Activated CD4-positive, alpha-beta T cell treated with anti-CD3 and anti-CD28 coated beads, Interleukin-2, amount 50 U/mL, for 24 hours (primary cell): ENCODE measurements around the gene PODNL1.
"Not testable (repeated sequence)": the region's sequence is repeated elsewhere in the genome, so short reads cannot be mapped to it uniquely, and the experiment has no call there.

ENCODE experiments used
- DNase-seq, 2 donors: peaks; one replicate each; pipeline ENCODE4 v3.0.0-alpha.2; 2020; ENCODE audit warnings: low read depth in 1 of 2, low spot score in 1 of 2

Gene PODNL1

DNA sequence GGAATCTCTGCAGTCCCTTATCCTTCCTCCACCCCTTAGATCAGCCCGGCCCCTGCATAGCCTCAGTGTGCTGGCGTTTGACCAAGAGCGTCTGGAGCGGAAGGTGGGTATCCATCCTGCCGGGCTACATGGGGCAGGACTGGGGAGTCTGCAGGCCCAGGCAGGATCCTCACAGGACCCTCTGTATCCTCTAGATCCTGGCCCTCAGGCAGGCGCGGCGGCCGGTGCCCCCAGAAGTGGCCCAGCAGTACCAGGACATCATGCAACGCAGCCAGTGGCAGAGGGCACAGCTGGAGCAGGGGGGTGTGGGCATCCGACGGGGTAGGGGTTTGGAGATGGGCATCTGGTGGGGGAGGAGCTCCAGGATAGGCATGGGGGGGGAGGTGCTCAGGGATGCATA, 8.9 kb downstream of the PODNL1 start:
- no peak for DNase-seq

DNA sequence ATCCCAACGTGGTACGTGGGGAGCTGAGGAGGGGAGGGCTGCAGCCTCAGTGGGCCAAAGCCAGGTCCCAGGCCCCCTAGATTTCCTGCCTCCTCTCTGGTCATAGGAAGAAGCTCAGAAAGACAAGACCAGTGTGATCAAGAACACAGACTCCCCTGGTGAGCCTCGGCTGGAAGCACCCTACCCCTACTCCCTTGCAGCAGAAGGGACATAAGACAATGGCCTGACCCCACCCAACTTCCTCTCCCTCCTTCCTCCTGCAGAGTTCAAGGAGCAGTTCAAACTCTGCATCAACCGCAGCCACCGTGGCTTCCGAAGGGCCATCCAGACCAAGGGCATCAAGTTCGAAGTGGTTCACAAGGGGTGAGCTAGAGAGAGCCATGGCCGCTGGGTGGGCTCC, 11.5 kb downstream of the PODNL1 start:
- no peak for DNase-seq

DNA sequence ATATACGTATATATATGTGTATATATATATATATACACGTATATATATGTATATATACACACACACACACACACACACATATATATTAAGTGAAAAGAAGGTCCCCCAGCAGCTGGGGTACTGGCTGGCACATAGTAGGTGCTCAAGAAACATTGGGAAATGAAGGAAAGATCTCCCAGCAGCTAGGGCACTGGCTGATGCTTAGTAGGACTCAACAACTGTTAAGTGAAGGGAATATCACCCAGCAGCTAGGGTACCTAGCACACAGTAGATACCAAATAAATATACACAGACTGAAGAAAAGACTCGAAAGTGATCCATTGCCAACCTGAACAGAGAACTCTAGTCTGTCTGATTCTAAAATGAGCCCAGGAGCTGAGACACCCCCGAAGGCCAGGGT, 12.2 kb downstream of the PODNL1 start:
- no peak for DNase-seq

DNA sequence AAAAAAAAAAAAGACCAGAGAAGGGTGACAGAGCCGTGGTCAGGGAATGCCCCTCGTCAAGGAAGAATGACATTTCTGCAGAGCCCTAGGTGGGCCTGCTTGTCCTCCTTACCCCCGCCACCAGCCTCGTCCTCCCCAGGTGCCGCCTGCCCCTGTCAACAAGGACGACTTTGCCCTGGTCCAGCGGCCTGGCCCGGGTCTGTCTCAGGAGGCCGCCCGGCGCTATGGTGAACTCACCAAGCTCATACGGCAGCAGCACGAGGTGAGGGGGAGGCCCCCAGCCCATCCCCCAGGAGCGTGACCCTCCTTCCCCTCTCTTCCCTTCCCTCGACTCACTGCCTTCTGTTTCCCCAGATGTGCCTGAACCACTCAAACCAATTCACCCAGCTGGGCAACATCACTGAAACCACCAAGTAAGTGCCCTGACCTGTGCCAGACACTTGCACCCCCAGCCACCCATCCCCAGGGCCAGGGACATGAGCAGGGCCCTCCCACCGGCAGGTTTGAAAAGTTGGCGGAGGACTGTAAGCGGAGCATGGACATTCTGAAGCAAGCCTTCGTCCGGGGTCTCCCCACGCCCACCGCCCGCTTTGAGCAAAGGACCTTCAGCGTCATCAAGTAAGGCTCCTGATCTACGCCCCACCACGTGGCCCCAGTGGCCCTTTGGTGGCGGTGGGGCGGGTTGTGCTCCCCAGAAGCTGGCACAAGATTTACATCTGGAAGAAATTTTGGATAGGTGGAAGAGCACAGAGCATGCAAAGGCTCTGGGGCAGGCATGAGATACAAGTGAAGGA, 14.8 kb downstream of the PODNL1 start:
- no peak for DNase-seq

DNA sequence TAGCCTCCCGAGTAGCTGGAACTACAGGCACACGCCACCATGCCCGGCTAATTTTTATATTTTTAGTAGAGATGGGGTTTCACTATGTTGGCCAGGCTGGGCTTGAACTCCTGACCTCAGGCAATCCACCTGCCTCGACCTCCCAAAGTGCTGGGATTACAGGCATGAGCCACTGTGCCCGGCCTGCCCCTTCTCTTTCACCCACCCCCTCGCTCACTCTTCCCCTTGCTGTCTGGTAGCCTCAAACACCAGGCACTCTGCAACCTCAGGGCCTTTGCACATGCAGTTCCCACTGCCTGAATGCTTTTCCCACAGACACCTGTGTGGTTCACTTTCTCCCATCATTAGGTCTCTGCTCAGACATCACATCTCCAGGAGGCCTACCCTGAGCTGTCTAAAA, 16.1 kb downstream of the PODNL1 start:
- not testable (repeated sequence) for DNase-seq

DNA sequence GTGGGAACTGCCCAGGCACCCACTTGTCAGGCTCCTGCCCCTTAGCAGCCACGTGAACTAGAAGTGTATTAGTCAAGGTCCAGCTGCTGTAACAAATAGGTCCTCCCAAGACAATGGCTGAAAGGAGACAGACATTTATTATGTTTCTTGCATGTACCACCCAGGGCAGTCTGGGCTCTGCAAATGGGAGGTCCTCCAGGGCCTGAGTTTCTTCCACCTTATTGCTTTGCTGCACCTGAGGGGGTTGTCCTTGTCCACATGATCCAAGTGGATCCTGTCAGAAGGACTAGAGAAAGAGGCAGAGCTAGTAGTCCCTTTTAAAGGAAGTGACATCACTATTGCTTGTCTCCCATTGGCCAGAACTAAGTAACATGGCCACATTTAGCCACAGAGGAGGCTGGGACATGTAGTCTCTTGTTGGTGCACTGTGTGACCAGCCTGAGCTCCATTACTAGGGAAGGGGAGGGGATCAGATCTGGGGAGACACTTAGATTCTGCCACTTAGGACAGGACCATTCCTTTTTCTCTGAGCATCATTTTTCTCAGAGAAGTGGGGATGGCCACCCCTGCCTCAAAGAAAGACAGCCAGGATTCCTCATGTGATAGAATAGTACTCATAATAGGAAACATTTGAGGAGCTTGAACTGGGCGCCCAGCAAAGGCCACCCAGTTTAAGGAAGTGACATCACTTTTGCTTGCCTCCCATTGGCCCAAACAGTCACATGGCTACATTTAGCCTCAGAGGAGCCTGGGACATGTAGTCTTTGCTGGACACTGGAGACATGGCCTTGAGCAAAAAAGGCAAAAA, 17.1 kb downstream of the PODNL1 start:
- no peak for DNase-seq

DNA sequence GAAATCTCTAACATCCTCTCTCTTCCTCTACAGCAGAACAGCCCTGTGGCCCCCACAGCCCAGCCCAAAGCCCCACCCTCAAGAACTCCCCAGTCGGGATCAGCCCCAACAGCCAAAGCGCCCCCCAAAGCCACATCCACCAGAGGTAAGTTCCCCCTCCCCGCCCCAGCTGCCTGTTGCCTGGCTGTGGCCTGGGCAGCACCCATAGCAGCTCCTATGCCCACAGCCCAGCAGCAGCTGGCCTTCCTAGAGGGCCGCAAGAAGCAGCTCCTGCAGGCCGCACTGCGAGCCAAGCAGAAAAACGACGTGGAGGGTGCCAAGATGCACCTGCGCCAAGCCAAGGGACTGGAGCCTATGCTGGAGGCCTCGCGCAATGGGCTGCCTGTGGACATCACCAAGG, 17.7 kb downstream of the PODNL1 start:
- no peak for DNase-seq

DNA sequence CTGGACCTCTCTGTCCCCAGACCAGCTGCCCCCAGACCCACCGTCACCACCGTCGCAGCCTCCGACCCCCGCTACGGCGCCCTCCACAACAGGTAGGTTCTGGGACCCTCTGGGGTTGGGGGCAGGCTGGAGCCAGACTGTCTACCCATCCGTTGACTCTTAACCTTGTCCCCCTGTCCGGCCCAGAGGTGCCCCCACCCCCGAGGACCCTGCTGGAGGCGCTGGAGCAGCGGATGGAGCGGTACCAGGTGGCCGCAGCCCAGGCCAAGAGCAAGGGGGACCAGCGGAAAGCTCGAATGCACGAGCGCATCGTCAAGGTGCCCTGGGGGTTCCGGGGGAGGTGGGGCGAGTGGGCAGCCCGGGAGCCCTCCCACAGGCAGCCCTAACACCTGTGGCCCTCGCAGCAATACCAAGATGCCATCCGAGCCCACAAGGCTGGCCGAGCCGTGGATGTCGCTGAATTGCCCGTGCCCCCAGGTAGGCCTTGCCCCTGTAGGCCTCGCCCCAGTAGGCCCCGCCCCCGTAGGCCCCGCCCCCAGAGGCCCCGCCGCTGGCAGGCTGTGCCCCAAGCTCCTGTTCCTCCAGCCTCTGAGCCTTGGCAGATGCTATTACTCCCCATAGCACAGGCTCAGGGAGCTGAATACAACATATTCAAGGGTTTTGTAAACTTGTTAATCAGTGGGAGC, 19.3 kb downstream of the PODNL1 start:
- no peak for DNase-seq

DNA sequence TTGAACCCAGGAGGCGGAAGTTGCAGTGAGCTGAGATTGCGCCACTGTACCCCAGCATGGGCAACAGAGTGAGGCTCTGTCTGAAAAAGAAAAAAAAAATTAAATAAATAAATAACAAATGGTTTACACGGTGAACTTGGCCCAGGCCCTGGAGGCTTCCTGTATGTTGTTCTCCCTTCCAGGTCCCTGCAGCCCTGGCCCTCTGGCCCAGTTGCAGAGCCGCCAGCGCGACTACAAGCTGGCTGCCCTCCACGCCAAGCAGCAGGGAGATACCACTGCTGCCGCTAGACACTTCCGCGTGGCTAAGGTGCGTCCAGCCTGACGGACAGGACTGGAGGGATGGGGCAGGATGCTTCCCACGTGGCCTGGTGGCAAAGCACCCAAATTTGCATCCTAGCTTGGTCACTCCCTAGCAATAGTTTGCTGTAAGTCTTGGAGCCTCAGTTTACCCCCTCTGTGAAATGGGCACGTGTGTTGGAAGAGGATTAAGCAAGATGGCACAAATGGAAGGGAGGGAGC, 20.3 kb downstream of the PODNL1 start:
- DNase-seq, result no peak

DNA sequence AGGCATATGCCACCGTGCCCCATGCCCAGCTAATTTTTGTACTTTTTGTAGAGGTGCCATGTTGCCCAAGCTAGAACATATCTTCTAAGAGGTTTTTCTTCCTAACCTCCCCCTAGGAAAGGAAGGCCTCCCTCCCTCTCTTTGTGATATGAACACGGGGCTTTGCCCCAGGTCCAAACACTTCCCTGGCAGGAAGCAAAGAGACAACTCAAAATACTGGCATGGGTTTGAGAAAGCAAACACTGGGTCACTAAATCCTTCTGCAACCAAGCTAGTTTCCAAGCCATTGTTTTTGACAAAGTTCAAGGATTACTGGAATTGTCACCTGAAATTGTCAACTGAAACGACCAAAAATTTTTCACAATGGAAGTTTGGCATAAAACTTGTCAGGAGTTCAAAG, 23.4 kb downstream of the PODNL1 start:
- no peak for DNase-seq

DNA sequence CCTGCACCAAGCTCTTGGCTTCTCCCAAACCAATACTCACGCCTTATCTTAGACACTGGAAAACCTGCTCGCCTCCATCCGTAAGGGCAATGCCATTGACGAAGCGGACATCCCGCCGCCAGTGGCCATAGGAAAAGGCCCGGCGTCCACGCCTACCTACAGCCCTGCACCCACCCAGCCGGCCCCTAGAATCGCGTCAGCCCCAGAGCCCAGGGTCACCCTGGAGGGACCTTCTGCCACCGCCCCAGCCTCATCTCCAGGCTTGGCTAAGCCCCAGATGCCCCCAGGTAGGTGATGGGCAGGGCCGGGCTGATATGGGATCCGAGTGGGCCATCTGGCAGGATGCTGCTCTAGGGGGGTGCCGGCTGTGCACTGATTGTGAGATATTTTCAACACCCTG, 24.9 kb downstream of the PODNL1 start:
- DNase-seq, result no peak

DNA sequence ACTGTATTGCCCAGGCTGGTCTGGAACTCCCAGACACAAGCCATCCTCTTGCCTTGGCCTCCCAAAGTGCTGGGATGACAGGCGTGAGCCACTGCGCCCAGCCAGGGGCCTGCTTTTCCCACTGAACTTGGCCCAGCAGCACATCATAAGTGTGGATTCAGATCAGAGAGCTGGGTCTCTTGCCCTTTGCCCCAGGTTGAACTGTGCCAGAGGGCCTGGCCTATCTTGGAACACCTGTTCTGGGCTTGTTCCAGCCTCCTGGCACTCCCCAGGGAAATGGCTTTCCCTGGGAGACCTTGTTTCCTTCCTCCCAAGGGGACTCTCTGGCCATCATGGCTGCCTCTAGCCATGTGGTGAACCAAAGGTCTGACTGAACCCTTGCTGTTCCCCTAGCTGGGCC, 28.8 kb downstream of the PODNL1 start:
- no peak for DNase-seq

DNA sequence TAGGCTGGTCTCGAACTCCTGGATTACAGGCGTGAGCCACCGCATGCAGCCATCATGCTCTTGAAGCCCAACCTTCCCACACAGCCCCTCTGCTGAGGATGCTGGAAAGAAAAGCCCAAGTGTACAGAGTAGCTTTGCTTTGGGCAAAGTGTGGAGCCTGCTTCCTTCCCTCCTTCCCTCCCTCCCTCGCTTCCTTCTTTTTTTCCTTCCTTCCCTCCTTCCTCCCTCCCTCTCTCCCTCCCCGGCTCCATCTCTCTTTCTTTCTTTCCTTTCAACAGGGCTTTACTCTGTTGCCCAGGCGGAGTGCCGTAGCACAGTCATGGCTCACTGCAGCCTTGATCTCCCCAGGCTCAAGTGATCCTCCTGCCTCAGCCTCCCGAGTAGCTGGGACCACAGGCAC, 29.5 kb downstream of the PODNL1 start:
- DNase-seq, result no peak

DNA sequence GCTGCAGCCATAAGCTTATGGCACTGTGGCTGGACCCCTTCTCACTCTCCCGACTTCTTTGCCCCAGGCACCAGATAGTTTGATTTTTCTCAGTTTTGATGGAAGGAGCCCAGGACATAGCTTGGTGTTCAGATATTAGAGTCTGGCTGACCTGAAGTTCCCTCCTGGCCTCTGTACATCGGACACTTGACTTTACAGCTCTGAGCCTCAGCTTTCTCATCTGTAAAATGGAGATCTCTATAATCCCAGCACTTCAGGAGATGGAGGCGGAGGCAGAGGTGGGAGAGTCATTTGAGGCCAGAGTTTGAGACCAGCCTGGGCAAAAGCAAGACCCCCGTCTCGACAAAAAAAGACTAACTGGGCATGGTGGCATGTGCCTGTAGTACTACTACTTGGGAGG, 31.3 kb downstream of the PODNL1 start:
- DNase-seq, result no peak

DNA sequence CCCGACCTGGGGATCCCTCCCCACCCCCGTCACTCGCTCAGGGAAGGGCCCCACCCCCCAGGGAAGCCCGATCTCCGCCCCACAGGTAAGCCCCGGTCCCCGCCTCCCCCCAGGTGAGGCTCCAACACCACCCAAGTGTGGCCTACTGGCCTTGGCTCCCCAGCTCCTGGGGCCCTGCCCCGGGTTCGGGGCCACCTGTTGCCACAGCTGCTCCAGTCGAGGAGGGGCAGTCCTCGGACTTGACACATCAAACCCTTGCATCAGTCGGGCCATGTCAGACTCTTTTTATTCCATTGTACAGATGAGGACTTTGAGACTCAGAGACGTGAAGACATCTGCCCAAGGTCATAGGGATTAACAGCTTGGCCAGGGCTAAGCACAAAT, 31.7 kb downstream of the PODNL1 start:
- DNase-seq, result no peak

DNA sequence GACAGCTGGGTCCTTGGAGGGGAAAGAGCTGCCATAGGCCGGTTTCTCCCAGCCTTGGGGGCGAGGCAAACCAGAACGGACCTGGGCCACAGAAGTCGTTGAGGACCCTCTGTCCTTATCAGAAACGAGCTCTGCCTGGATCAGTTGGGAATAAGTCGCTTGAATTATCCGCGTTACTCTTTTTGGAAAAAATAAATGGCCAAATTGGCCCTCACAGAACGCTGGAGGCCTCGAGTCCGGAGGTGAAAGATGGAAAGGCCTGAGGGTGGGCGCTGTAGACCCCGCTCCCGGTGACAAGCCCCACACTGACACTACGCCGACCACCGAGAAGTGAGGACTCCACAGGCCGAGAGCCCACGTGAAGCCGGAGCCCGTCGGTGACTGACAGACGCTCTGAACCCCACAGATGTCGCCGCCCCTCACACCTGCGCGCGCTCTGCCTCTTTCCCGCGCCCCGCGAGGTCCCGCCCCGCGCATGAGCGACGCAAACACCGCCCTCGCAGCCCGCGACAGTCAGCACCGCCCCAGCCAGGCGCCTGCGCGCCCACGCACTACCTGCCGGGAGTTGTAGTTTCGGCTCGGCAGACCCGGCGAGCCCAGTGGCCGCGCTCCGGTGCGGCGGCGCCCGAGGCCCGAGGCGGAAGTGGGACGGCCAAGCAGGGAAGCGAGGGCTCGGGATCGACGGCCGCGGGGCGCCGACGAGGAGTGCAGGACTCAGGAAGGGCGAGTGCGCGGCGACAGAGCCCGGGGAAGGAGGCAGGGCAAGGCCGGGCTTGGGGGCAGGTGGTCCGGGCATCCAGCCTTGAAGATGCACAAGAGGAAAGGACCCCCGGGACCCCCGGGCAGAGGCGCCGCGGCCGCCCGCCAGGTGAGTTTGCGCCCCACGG, 32.3 kb downstream of the PODNL1 start, which contains the start of the genes BRME1 and CC2D1A:
Gene BRME1 (minus strand): TSS at position 484 of the 887 bp plus-strand sequence. CDS start 1,225 bp downstream, outside the sequence.
Gene CC2D1A (plus strand): TSS at position 568 of the 887 bp plus-strand sequence. CDS start 241 bp downstream, at position 809.
- DNase-seq, result peak; percentile 90 to 93

DNA sequence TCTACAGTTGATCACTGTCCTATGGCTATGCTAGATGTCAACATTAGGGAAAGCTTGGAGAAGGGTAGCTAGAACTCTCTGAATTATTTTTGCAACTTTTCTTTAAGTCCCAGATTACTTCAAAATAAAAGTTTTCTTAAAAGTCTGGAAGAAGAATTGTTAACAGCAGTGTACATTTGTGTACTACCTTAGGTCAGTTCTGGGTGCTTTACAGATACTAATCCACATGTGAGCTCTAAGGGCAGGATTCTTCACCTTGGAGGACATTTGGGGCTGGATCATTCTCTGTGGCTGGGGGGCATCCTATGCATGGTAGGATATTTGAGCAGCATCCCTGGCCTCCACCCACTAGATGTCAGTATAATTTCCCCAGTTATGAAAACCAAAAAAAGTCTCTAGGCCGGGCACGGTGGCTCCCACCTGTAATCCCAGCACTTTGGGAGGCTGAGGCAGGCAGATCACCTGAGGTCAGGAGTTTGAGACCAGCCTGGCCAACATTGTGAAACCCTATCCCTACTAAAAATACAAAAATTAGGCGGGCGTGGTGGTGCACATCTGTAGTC, 35.1 kb downstream of the PODNL1 start:
- peak in 1 of 2 donors; percentile 15 for DNase-seq

DNA sequence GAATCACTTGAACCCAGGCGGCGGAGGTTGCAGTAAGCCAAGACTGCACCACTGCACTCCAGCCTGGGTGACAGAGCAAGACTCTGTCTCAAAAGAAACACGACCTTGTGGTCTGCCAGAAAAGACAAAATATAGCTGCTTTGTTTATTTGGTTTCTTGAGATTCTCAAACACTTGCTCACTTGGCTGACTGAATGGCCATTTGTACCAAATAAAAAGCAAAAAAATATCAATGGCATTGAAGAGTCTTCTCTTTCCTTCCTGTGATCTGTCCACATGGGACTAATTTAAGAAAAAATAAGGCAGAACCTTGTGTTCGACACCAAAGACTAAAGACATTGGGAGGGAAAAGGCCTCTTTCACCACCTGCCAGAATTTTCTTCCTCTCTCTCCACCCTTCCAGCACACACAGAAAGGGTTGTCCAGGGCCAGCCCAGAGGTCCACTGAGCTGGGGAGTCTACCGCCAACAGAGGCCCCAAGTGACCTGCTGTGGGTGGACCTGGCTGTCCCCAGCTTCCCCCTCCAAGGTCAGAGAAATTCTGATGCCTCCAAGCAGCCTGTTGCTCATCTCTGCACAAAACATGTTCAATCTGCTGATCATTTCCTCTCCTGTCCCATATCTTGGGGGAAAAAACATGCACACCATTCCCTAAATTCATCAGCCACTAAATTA, 38.2 kb downstream of the PODNL1 start:
- no peak for DNase-seq

DNA sequence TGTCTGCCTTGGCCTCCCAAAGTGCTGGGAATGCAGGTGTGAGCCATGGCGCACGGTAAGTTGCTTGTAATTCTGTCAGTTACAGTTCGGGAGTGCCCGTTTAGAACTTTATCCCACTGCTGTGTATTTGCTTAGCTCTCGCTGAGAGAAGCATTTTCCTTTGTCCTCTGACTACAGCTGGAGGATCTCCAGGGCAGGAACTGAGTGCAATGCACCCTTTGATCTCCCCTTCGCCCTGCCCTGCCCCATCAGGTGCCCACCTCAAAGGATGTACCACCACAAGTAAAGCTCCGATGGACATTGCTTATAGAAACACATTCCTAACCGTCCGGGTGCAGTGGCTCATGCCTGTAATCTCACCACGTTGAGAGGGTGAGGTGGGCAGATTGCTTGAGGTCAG, 38.8 kb downstream of the PODNL1 start:
- DNase-seq, result no peak

DNA sequence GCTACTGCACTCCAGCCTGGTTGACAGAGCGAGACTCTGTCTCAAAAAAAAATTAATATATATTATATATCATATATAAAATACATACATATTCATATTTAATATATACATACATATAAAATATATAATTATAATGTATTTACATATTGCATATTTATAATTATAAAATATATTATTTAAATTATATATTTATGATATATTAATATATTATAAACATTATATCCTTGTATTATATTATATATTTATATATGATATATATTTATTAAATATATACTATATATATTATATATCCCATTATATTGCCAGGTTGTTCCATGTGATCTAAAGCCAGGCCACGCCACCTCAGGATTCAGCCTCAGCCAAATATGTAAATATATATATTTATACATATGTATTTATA, 42.0 kb downstream of the PODNL1 start:
- no peak for DNase-seq
